Esophagus muscularis mucosa (tissue), 4 donors: Measurements from ENCODE around the gene VAMP1. TPM values are rescaled to one million over a fixed set of nuclear protein-coding genes. Genes with fewer than 3 reads are reported as not detected.
"Not testable (repeated sequence)": the region's sequence is repeated elsewhere in the genome, so short reads cannot be mapped to it uniquely, and the experiment has no call there.

Experiments used
- DNase-seq: peaks from one replicate; pipeline ENCODE4 v3.0.0-alpha.2; 2017; ENCODE audit errors: extremely low spot score
- H3K27ac ChIP-seq, 4 donors: fragments of 200-600 bp; sonication (generic); replicated peaks in 1 of 4; 1 replicate in 3 of 4; 2 replicates in 1 of 4; pipeline ENCODE4 v1.5.1; 2016 to 2019; ENCODE audit warnings: mild to moderate bottlenecking in 1 of 4
- H3K27me3 ChIP-seq, 4 donors: fragments of 200-600 bp; sonication (generic); one replicate each; pipeline versions ENCODE4 v1.5.1 to v1.6.0; 2016 to 2019
- H3K36me3 ChIP-seq, 4 donors: fragments of 200-600 bp; sonication (generic); one replicate each; pipeline ENCODE4 v1.5.1; 2016 to 2019
- H3K4me1 ChIP-seq, 4 donors: fragments of 200-600 bp; sonication (generic); one replicate each; pipeline ENCODE4 v1.5.1; 2016 to 2019
- H3K4me3 ChIP-seq, 4 donors: fragments of 200-600 bp; sonication (generic); 1 replicate in 2 of 4; 2 replicates in 2 of 4; pipeline ENCODE4 v1.5.1; 2016 to 2019; ENCODE audit warnings: mild to moderate bottlenecking in 4 of 4, moderate library complexity in 1 of 4
- H3K9me3 ChIP-seq, 4 donors: fragments of 200-600 bp; sonication (generic); 1 replicate in 3 of 4; 2 replicates in 1 of 4; pipeline ENCODE4 v1.5.1; 2016 to 2019
- CTCF ChIP-seq, 3 experiments: fragments of 200-600 bp in 2 of 3; fragments of 450-650 bp in 1 of 3; sonication (generic) in 2 of 3; IDR thresholded peaks; one replicate each; pipeline ENCODE4 v1.5.1; 2017 to 2019; ENCODE audit warnings: antibody characterized with exemption in 3 of 3, mild to moderate bottlenecking in 2 of 3, moderate library complexity in 1 of 3
- EP300 ChIP-seq: sonication (generic); formaldehyde crosslinking; IDR thresholded peaks from one replicate; pipeline ENCODE4 v1.6.1; 2017; ENCODE audit warnings: antibody characterized with exemption
- POLR2A ChIP-seq: fragments of 450-650 bp; IDR thresholded peaks from one replicate; pipeline ENCODE4 v1.6.1; 2017; ENCODE audit warnings: antibody characterized with exemption, moderate library complexity, mild to moderate bottlenecking, low read depth
- POLR2AphosphoS5 ChIP-seq, 2 donors: sonication (generic); formaldehyde crosslinking; IDR thresholded peaks; one replicate each; pipeline ENCODE4 v1.6.1; 2017; ENCODE audit warnings: antibody characterized with exemption in 2 of 2
- WGBS: methylation state at CpG from one replicate; pipeline ENCODE4 v1.1.5; 2018; 5-methylcytosine and 5-hydroxymethylcytosine counted together
- intact Hi-C: fragments of 100-400 bp; cut with DNase I; formaldehyde crosslinking; loops from one replicate; pipeline ENCODE4 v1.15.1; 2023
- total RNA-seq, 4 donors: library from RNA; depleted of rRNA; stranded (reverse); fragments of >200 nt; gene quantifications; one replicate each; pipeline versions ENCODE4 v1.1.0 to v1.2.1, GENCODE V29; 2016

VAMP1 gene
- total RNA-seq, 4 donors from 2014 or later: 4.5 to 8.7 (median 6.7) TPM

GRCh38 chr12:6430124-6430989 is 40.1 kb downstream of the VAMP1 start:
- no peaks in the 10 kb centered on the region for H3K9me3 ChIP-seq
- H3K27me3 ChIP-seq: no peaks in the 10 kb centered on the region
- 16% methylated on average over 19 of the region's 19 CpGs for WGBS
- TF ChIP-seq POLR2AphosphoS5 (IDR thresholded peaks at IDR 0.05) (peak; percentile 87 to 90), POLR2A (no peak), EP300 (peak; percentile 79), CTCF (IDR thresholded peaks at IDR 0.05) (peak in 2 of 3 experiments; percentile 8 to 17)
- DNase-seq: peak; percentile 95
- intact Hi-C loops: no loop called here
- H3K4me1 ChIP-seq: peaks cover 13 to 21% (median 20%) of the 10 kb centered on the region in 4 donors
- peak overlapping the region; percentile 86 to 92 (median 90) for H3K27ac ChIP-seq
- H3K4me3 ChIP-seq: peak overlapping the region; percentile 35 to 45 (median 38)
- H3K36me3 ChIP-seq: no peaks in the 10 kb centered on the region

- intact Hi-C loops: no loop called here
- Histone ChIP-seq H3K27ac (no peak overlapping the region), H3K27me3 (no peaks in the 10 kb centered on the region), H3K36me3 (no peaks in the 10 kb centered on the region), H3K4me3 (no peak overlapping the region), H3K4me1 (peaks cover 13 to 33% (median 28%) of the 10 kb centered on the region in 4 donors), H3K9me3 (no peaks in the 10 kb centered on the region)
- TF ChIP-seq EP300 (no peak), POLR2AphosphoS5 (IDR thresholded peaks at IDR 0.05) (no peak)
- WGBS: 89% methylated on average over 3 of the region's 3 CpGs
- DNase-seq: no peak
Observed at GRCh38 chr12:6428326-6428725, 42.2 kb downstream of the VAMP1 start.

GRCh38 chr12:6427796-6428195 is 42.7 kb downstream of the VAMP1 start:
- H3K27ac ChIP-seq, H3K36me3 ChIP-seq, H3K27me3 ChIP-seq, H3K4me3 ChIP-seq, DNase-seq, intact Hi-C loops, H3K9me3 ChIP-seq: not testable (repeated sequence)
- WGBS: 98% methylated on average over 10 of the region's 10 CpGs
- peaks cover 13 to 34% (median 29%) of the 10 kb centered on the region in 4 donors for H3K4me1 ChIP-seq

- no peaks in the 10 kb centered on the region for H3K36me3 ChIP-seq
- H3K4me3 ChIP-seq: no peak overlapping the region
- H3K9me3 ChIP-seq: no peaks in the 10 kb centered on the region
- no peaks in the 10 kb centered on the region for H3K27me3 ChIP-seq
- TF ChIP-seq POLR2AphosphoS5 (IDR thresholded peaks at IDR 0.05): no peak
- TF ChIP-seq EP300: no peak
- TF ChIP-seq POLR2A: no peak
- no peak for TF ChIP-seq CTCF (IDR thresholded peaks at IDR 0.05)
- peaks cover 13 to 34% (median 29%) of the 10 kb centered on the region in 4 donors for H3K4me1 ChIP-seq
- no peak overlapping the region for H3K27ac ChIP-seq
- no peak for DNase-seq
- intact Hi-C loops: no loop called here
- 76% methylated on average over 14 of the region's 14 CpGs for WGBS
Observed at GRCh38 chr12:6426882-6427671, 43.4 kb downstream of the VAMP1 start.

- no peak overlapping the region for H3K4me3 ChIP-seq
- DNase-seq: no peak
- 83% methylated on average over 22 of the region's 23 CpGs for WGBS
- intact Hi-C loops: no loop called here
- H3K27ac ChIP-seq: no peak overlapping the region
- no peaks in the 10 kb centered on the region for H3K9me3 ChIP-seq
- no peaks in the 10 kb centered on the region for H3K27me3 ChIP-seq
- TF ChIP-seq POLR2AphosphoS5 (IDR thresholded peaks at IDR 0.05) (no peak), POLR2A (no peak), EP300 (no peak), CTCF (IDR thresholded peaks at IDR 0.05) (no peak)
- peaks cover 9 to 24% (median 22%) of the 10 kb centered on the region in 4 donors for H3K4me1 ChIP-seq
- no peaks in the 10 kb centered on the region for H3K36me3 ChIP-seq
Observed at GRCh38 chr12:6425590-6426531, 44.6 kb downstream of the VAMP1 start.
